SK-N-SH (cell line): ENCODE results near the gene SF3A1. TPM values are rescaled to one million over a fixed set of nuclear protein-coding genes. Genes with fewer than 3 reads are reported as not detected.

Experiments
- CTCF ChIA-PET: fragments of 300-600, 350-600 bp; formaldehyde crosslinking; extraction: SDS; loops from one replicate; lab custom pipeline; 2021; lab: Yijun Ruan, JAX
- POLR2A ChIA-PET: fragments of 350-600 bp; sonication (Branson Sonifier 250); formaldehyde crosslinking; extraction: SDS; loops from one replicate; lab custom pipeline; 2020; ENCODE audit warnings: antibody characterized with exemption, inconsistent platforms; lab: Yijun Ruan, JAX
- DNase-seq: peaks from one replicate; pipeline ENCODE4 v3.0.0; 2012
- H2AFZ ChIP-seq: fragments of 200-600 bp; sonication (generic); 2 replicates; pipeline ENCODE4 v1.8.1; 2016; ENCODE audit warnings: antibody characterized with exemption, mild to moderate bottlenecking, low read depth
- H3F3A ChIP-seq: fragments of 200-600 bp; sonication (generic); replicated peaks from 2 replicates; pipeline ENCODE3; 2016; ENCODE audit warnings: antibody characterized with exemption, mild to moderate bottlenecking; ENCODE audit not compliant: insufficient read depth
- H3K27ac ChIP-seq, 2 experiments: fragments of 200-500 bp in 1 of 2; fragments of 200-600 bp in 1 of 2; sonication (Bioruptor generic) in 1 of 2; sonication (generic), shearing (Covaris generic) in 1 of 2; 2 replicates each; pipeline versions ENCODE4 v1.5.1 to v1.6.1; 2014 to 2016; ENCODE audit warnings: low read depth in 2 of 2, inconsistent platforms in 1 of 2, low read length in 1 of 2, mild to moderate bottlenecking in 1 of 2, mixed read lengths in 1 of 2
- H3K27me3 ChIP-seq: fragments of 200-600 bp; sonication (generic), shearing (Covaris generic); 2 replicates; pipeline ENCODE4 v1.6.1; 2016; ENCODE audit warnings: mixed run types; ENCODE audit not compliant: insufficient read depth
- H3K36me3 ChIP-seq, 2 experiments: fragments of 200-500 bp in 1 of 2; fragments of 200-600 bp in 1 of 2; sonication (Bioruptor generic) in 1 of 2; sonication (generic) in 1 of 2; replicated peaks in 1 of 2; 2 replicates each; pipeline versions ENCODE3 to v1.5.1; 2014 to 2016; ENCODE audit warnings: low read length in 1 of 2, mild to moderate bottlenecking in 1 of 2; ENCODE audit not compliant: insufficient read depth in 2 of 2, control insufficient read depth in 1 of 2
- H3K4me1 ChIP-seq, 2 experiments: fragments of 200-500 bp in 1 of 2; fragments of 200-600 bp in 1 of 2; sonication (Bioruptor generic) in 1 of 2; sonication (generic), shearing (Covaris generic) in 1 of 2; 2 replicates each; pipeline versions ENCODE4 v1.5.1 to v1.6.1; 2014 to 2016; ENCODE audit warnings: low read depth in 1 of 2, low read length in 1 of 2, mixed run types in 1 of 2; ENCODE audit not compliant: insufficient read depth in 2 of 2, control insufficient read depth in 1 of 2
- H3K4me2 ChIP-seq: fragments of 200-600 bp; sonication (generic), shearing (Covaris generic); 2 replicates; pipeline ENCODE4 v1.6.1; 2017; ENCODE audit warnings: mixed run types
- H3K4me3 ChIP-seq, 2 experiments: fragments of 200-500 bp in 1 of 2; fragments of 200-600 bp in 1 of 2; sonication (Bioruptor generic) in 1 of 2; sonication (generic), shearing (Covaris generic) in 1 of 2; 2 replicates each; pipeline versions ENCODE4 v1.5.1 to v1.8.1; 2014 to 2016; ENCODE audit warnings: low read depth in 2 of 2, inconsistent platforms in 1 of 2, low read length in 1 of 2, mild to moderate bottlenecking in 1 of 2, mixed read lengths in 1 of 2, moderate library complexity in 1 of 2
- H3K79me2 ChIP-seq: fragments of 200-600 bp; sonication (generic); 2 replicates; pipeline ENCODE4 v1.8.1; 2017; ENCODE audit warnings: mild to moderate bottlenecking; ENCODE audit not compliant: insufficient read depth
- H3K9ac ChIP-seq: fragments of 200-600 bp; sonication (generic); 2 replicates; pipeline ENCODE4 v1.6.1; 2017; ENCODE audit warnings: mixed run types
- H3K9me2 ChIP-seq: fragments of 200-600 bp; sonication (generic); 2 replicates; pipeline ENCODE4 v1.6.1; 2017; ENCODE audit warnings: mixed run types
- H3K9me3 ChIP-seq: fragments of 200-600 bp; sonication (generic); 2 replicates; pipeline ENCODE4 v1.6.1; 2017; ENCODE audit warnings: mixed run types, mild to moderate bottlenecking, moderate library complexity
- H4K20me1 ChIP-seq: fragments of 200-600 bp; sonication (generic); 2 replicates; pipeline ENCODE4 v1.6.1; 2017; ENCODE audit warnings: mild to moderate bottlenecking, mixed run types; ENCODE audit not compliant: insufficient read depth
- ELF1 ChIP-seq: IDR thresholded peaks from 2 replicates; pipeline ENCODE4 v1.4.0; 2012
- EP300 ChIP-seq, 2 experiments: IDR thresholded peaks; 2 replicates each; pipeline versions ENCODE4 v1.4.0 to v1.6.1; 2012; ENCODE audit warnings: borderline replicate concordance in 1 of 2, low read depth in 1 of 2, low read length in 1 of 2
- FOSL2 ChIP-seq: IDR thresholded peaks from 2 replicates; pipeline ENCODE4 v1.4.0; 2012; ENCODE audit warnings: low read depth, mild to moderate bottlenecking, moderate library complexity, borderline replicate concordance
- FOXM1 ChIP-seq: IDR thresholded peaks from 2 replicates; pipeline ENCODE4 v1.4.0; 2012; ENCODE audit warnings: low read depth, mild to moderate bottlenecking
- GABPA ChIP-seq: IDR thresholded peaks from 2 replicates; pipeline ENCODE4 v1.4.0; 2012; ENCODE audit warnings: low read depth, mild to moderate bottlenecking
- JUND ChIP-seq: IDR thresholded peaks from 2 replicates; pipeline ENCODE4 v1.4.0; 2012
- NFIC ChIP-seq: IDR thresholded peaks from 2 replicates; pipeline ENCODE4 v1.4.0; 2012; ENCODE audit warnings: borderline replicate concordance
- RAD21 ChIP-seq: IDR thresholded peaks from 2 replicates; pipeline ENCODE4 v1.6.1; 2012; ENCODE audit warnings: mild to moderate bottlenecking, low read length
- RCOR1 ChIP-seq: fragments of 150-350 bp; IDR thresholded peaks from 2 replicates; pipeline ENCODE4 v1.6.1; 2017; ENCODE audit warnings: antibody characterized with exemption, low read length
- RFX5 ChIP-seq: IDR thresholded peaks from 2 replicates; pipeline ENCODE4 v1.6.1; 2012; ENCODE audit warnings: mild to moderate bottlenecking, improper control_type of control experiment, low read length
- SIN3A ChIP-seq: IDR thresholded peaks from 2 replicates; pipeline ENCODE4 v1.6.1; 2012; ENCODE audit warnings: low read depth, mild to moderate bottlenecking, low read length, moderate library complexity, borderline replicate concordance
- TCF12 ChIP-seq: IDR thresholded peaks from 2 replicates; pipeline ENCODE4 v1.4.0; 2012
- TEAD4 ChIP-seq: IDR thresholded peaks from 2 replicates; pipeline ENCODE4 v1.4.0; 2012; ENCODE audit warnings: mild to moderate bottlenecking, borderline replicate concordance; ENCODE audit not compliant: insufficient read depth
- YY1 ChIP-seq: IDR thresholded peaks from 2 replicates; pipeline ENCODE4 v1.4.0; 2012; ENCODE audit warnings: low read depth, mild to moderate bottlenecking
- WGBS: methylation state at CpG from one replicate; pipeline ENCODE4 v1.1.6; 2017; ENCODE audit warnings: low lambda C conversion rate; 5-methylcytosine and 5-hydroxymethylcytosine counted together
- polyA plus RNA-seq, 3 experiments: library from polyadenylated mRNA; depleted of rRNA; stranded (reverse); fragments of >200 nt; gene quantifications; 2 replicates each; pipeline ENCODE4 v1.2.3, GENCODE V29; 2012
- TF ChIP-seq, protein P1 (sequence below): fragments of 150-350 bp; IDR thresholded peaks from 2 replicates; pipeline ENCODE4 v1.6.1; 2016; ENCODE audit warnings: mild to moderate bottlenecking, low read depth, low read length
- TF ChIP-seq, protein P2 (sequence below): IDR thresholded peaks from 2 replicates; pipeline ENCODE4 v1.4.0; 2012; ENCODE audit warnings: low read depth, borderline replicate concordance
- TF ChIP-seq, protein P3 (sequence below): IDR thresholded peaks from 2 replicates; pipeline ENCODE4; 2012

Gene SF3A1
- polyA plus RNA-seq, 1 of the 3 experiments (the other 2 are of a cell fraction), result 75.2 TPM

DNA sequence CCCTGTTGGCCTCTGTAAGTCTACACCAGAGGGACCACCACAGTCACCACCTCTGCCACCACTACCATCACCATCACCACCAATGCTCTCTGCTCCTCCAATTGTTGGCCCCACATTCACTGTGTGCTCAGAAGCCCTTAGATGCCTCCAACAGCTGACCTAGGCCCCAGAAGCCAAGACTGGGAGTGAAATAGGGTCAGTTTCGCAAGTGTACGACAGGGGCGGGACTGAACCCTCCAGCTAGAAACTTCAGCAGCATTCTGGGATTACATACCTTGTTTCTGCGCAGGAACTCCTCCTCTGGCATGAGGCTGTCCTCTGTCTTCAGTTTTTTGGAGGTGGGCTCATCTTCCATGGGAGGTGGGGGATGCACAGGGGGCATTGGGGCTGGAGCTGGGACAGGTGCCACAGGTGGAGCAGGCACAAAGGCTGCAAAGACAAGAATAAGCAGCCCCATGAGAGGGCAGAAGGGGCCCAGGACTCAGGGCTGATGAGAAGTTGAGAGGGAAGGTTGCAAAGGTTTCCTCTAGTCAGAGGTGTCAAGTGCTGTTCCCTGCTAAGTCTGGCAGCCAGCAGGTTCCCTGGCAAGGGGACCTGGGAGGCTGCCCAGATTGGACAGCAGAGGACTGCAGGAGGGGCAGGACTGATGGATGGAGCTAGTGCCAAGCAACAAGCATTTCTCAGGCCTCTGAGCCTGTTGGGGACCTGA is 19.8 kb downstream of the SF3A1 start:
- no peaks in the 10 kb centered on the region for H3K9me2 ChIP-seq
- H3K4me1 ChIP-seq, result no peaks in the 10 kb centered on the region
- no peak overlapping the region for H3K4me2 ChIP-seq
- TF ChIP-seq ELF1 (no peak), JUND (no peak), RFX5 (no peak), RAD21 (no peak), GABPA (no peak), TCF12 (no peak), FOXM1 (no peak), RCOR1 (no peak), NFIC (no peak)
- TF ChIP-seq, protein P1, sequence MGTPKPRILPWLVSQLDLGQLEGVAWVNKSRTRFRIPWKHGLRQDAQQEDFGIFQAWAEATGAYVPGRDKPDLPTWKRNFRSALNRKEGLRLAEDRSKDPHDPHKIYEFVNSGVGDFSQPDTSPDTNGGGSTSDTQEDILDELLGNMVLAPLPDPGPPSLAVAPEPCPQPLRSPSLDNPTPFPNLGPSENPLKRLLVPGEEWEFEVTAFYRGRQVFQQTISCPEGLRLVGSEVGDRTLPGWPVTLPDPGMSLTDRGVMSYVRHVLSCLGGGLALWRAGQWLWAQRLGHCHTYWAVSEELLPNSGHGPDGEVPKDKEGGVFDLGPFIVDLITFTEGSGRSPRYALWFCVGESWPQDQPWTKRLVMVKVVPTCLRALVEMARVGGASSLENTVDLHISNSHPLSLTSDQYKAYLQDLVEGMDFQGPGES, result no peak
- TF ChIP-seq, protein P2, sequence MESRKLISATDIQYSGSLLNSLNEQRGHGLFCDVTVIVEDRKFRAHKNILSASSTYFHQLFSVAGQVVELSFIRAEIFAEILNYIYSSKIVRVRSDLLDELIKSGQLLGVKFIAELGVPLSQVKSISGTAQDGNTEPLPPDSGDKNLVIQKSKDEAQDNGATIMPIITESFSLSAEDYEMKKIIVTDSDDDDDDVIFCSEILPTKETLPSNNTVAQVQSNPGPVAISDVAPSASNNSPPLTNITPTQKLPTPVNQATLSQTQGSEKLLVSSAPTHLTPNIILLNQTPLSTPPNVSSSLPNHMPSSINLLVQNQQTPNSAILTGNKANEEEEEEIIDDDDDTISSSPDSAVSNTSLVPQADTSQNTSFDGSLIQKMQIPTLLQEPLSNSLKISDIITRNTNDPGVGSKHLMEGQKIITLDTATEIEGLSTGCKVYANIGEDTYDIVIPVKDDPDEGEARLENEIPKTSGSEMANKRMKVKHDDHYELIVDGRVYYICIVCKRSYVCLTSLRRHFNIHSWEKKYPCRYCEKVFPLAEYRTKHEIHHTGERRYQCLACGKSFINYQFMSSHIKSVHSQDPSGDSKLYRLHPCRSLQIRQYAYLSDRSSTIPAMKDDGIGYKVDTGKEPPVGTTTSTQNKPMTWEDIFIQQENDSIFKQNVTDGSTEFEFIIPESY, result no peak
- no peaks in the 10 kb centered on the region for H3K9me3 ChIP-seq
- no peaks in the 10 kb centered on the region for H3K79me2 ChIP-seq
- H2AFZ ChIP-seq, result no peak overlapping the region
- H3K4me3 ChIP-seq, result no peak overlapping the region
- 100% methylated on average over 4 of the region's 4 CpGs for WGBS
- CTCF ChIA-PET, result interaction anchor here (0.8 to 2.4 kb wide), 3 partner anchors 9 to 49 kb away, joined by 3 to 15 read pairs (median 4); no protein-coding TSS in a partner anchor
- no peaks in the 10 kb centered on the region for H4K20me1 ChIP-seq
- peaks cover 5% of the 10 kb centered on the region for H3F3A ChIP-seq
- POLR2A ChIA-PET, result interaction anchor here (1.3 kb wide), 1 partner anchor 20 kb away, joined by 3 read pairs; the partner anchor contains the start of genes CCDC157 and SF3A1
- H3K9ac ChIP-seq, result no peak overlapping the region
- no peaks in the 10 kb centered on the region for H3K27me3 ChIP-seq
- H3K27ac ChIP-seq, result no peak overlapping the region
- DNase-seq, result no peak
- peaks cover 54 to 93% of the 10 kb centered on the region in 2 experiments for H3K36me3 ChIP-seq

DNA sequence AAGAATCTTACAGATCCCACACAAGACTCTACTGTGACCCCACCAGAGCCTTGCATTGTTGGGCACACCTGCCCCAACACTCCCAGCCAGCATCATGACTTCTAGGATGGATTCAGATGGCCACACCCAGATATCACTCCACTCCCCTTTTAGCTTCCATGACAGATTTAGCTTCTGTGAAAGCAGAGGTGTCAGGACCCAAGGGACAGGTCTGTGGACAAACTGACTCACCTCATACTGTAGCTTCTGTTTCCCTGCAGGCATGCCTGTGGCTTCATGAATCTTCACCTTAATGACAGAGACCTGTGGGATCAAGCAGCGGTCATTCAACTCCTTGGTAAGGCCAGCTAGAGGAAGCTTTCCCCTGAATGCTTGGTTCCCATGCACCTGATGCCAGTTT is 21.5 kb downstream of the SF3A1 start:
- no peaks in the 10 kb centered on the region for H3K9me3 ChIP-seq
- no peaks in the 10 kb centered on the region for H4K20me1 ChIP-seq
- no peak overlapping the region for H3K27ac ChIP-seq
- no peak for DNase-seq
- CTCF ChIA-PET, result interaction anchor here (0.8 to 2.4 kb wide), 2 partner anchors 12 to 47 kb away, joined by 3 to 15 read pairs; no protein-coding TSS in a partner anchor
- H3F3A ChIP-seq, result peaks cover 8% of the 10 kb centered on the region
- WGBS, result 100% methylated on average over 1 of the region's 1 CpG
- no peak overlapping the region for H3K9ac ChIP-seq
- POLR2A ChIA-PET, result no interaction called here
- H3K4me2 ChIP-seq, result no peak overlapping the region
- TF ChIP-seq TCF12 (no peak), FOSL2 (no peak), YY1 (no peak), EP300 (IDR thresholded peaks at IDR 0.05; ENCODE audit: borderline replicate concordance in 1 of 2, low read depth in 1 of 2, low read length in 1 of 2) (no peak), ELF1 (no peak), JUND (no peak), TEAD4 (no peak), NFIC (no peak), SIN3A (no peak)
- TF ChIP-seq, protein P3, sequence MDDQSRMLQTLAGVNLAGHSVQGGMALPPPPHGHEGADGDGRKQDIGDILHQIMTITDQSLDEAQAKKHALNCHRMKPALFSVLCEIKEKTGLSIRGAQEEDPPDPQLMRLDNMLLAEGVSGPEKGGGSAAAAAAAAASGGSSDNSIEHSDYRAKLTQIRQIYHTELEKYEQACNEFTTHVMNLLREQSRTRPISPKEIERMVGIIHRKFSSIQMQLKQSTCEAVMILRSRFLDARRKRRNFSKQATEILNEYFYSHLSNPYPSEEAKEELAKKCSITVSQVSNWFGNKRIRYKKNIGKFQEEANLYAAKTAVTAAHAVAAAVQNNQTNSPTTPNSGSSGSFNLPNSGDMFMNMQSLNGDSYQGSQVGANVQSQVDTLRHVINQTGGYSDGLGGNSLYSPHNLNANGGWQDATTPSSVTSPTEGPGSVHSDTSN, result no peak
- TF ChIP-seq, protein P2, result no peak
- TF ChIP-seq, all 33 proteins: peak for 0
- Histone ChIP-seq H3K36me3 (peaks cover 48 to 82% of the 10 kb centered on the region in 2 experiments), H3K9me2 (no peaks in the 10 kb centered on the region), H3K4me3 (no peak overlapping the region), H3K79me2 (no peaks in the 10 kb centered on the region), H3K27me3 (no peaks in the 10 kb centered on the region), H3K4me1 (no peaks in the 10 kb centered on the region), H2AFZ (no peak overlapping the region)
